ENCODE results near the gene ATP8B3. TPM values are rescaled to one million over a fixed set of nuclear protein-coding genes. Genes with fewer than 3 reads are reported as not detected.

The ATP8B3 gene
- total RNA-seq, 1 experiment from 2014 or later: 9.6 TPM

DNA sequence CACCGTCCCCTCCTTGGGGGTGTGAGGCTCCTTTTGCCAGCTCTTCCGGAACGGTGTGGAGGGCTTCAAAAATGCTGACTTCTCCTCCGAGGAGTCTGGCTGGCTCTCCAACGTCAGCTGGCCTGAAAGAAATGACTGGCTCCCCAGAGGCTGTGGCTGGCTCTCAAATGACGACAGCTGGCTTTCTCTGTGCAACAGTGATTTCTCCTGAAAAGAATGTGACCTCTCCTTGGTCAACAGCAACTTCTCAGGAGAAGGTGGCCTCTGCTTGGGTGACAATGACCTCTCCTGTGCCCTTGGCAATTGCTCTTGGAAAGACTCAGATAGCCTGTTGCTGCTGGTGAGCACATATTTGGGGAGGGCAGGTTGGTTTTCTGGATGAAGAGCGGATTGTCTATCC is 29.6 kb downstream of the ATP8B3 start:
- Histone ChIP-seq H2AFZ (ENCODE audit: low read length) (no peak overlapping the region), H3K56ac (ENCODE audit: insufficient read length, low read depth, low read length) (no peak overlapping the region), H3K23ac (ENCODE audit: insufficient read length, low read depth, low read length) (no peak overlapping the region), H3K14ac (ENCODE audit: insufficient read depth, low read length) (no peak overlapping the region), H3K9me3 (ENCODE audit: control insufficient read depth, low read depth, low read length) (no peaks in the 10 kb centered on the region), H3T11ph (ENCODE audit: low read length) (no peak overlapping the region), H2BK12ac (ENCODE audit: insufficient read length, low read depth, low read length) (no peak overlapping the region), H3K27me3 (ENCODE audit: insufficient read depth, low read length) (peaks cover 23% of the 10 kb centered on the region; the same call in 1 of the 2 replicates), H2BK5ac (ENCODE audit: insufficient read length, low read length) (no peak overlapping the region), H2BK120ac (ENCODE audit: low read depth, low read length, poor library complexity, severe bottlenecking) (no peak overlapping the region), H3K27ac (ENCODE audit: insufficient read length, low read depth, low read length) (no peak overlapping the region), H3K23me2 (ENCODE audit: insufficient read length, low read depth, low read length, poor library complexity, severe bottlenecking) (no peaks in the 10 kb centered on the region), H2AK5ac (ENCODE audit: insufficient read length, low read length) (no peak overlapping the region), H3K4me1 (ENCODE audit: insufficient read depth, low read length) (no peaks in the 10 kb centered on the region), H3K4ac (ENCODE audit: low read depth, low read length) (no peak overlapping the region), H4K91ac (ENCODE audit: insufficient read length, low read depth, low read length) (no peak overlapping the region), H4K8ac (replicated peaks; ENCODE audit: insufficient read length, low read depth, low read length) (no peak overlapping the region), H2BK20ac (ENCODE audit: low read depth, low read length, poor library complexity, severe bottlenecking) (no peak overlapping the region), H3K4me2 (ENCODE audit: insufficient read depth, insufficient read length, low read length) (no peak overlapping the region), H3K18ac (ENCODE audit: insufficient read length, low read depth, low read length) (no peak overlapping the region), H4K20me1 (ENCODE audit: control insufficient read depth, insufficient read depth, insufficient read length) (no peaks in the 10 kb centered on the region), H3K79me1 (ENCODE audit: insufficient read depth, low read depth, low read length, poor library complexity, severe bottlenecking) (no peaks in the 10 kb centered on the region), H3K9ac (ENCODE audit: extremely low read depth, insufficient read length, low read length) (no peak overlapping the region), H3K79me2 (ENCODE audit: insufficient read depth, low read length) (no peaks in the 10 kb centered on the region), H4K5ac (ENCODE audit: insufficient read length, low read depth, low read length) (no peak overlapping the region), H2BK15ac (ENCODE audit: low read depth, low read length) (no peak overlapping the region)
- H3K9me3 Mint-ChIP-seq: peaks cover 19 to 24% of the 10 kb centered on the region in 2 experiments
- WGBS (ENCODE audit: extremely low coverage, insufficient read length, low lambda C conversion rate): no CpG with 5 or more reads among the region's 7 CpGs
- TF ChIP-seq, protein P1, sequence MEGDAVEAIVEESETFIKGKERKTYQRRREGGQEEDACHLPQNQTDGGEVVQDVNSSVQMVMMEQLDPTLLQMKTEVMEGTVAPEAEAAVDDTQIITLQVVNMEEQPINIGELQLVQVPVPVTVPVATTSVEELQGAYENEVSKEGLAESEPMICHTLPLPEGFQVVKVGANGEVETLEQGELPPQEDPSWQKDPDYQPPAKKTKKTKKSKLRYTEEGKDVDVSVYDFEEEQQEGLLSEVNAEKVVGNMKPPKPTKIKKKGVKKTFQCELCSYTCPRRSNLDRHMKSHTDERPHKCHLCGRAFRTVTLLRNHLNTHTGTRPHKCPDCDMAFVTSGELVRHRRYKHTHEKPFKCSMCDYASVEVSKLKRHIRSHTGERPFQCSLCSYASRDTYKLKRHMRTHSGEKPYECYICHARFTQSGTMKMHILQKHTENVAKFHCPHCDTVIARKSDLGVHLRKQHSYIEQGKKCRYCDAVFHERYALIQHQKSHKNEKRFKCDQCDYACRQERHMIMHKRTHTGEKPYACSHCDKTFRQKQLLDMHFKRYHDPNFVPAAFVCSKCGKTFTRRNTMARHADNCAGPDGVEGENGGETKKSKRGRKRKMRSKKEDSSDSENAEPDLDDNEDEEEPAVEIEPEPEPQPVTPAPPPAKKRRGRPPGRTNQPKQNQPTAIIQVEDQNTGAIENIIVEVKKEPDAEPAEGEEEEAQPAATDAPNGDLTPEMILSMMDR (conservative IDR thresholded peaks at IDR 0.05): no peak
- no peak for DNase-seq
- peaks cover 7 to 14% of the 10 kb centered on the region in 2 experiments for H3K4me1 Mint-ChIP-seq
- peaks cover 0 to 4% (median 2%) of the 10 kb centered on the region in 3 experiments; a peak in 3 of 7 replicates for H3K36me3 Mint-ChIP-seq (ENCODE audit: insufficient read depth in 1 of 3, low read depth in 3 of 3)
- peaks cover 75% of the 10 kb centered on the region for H3K27me3 Mint-ChIP-seq (ENCODE audit: low read depth)
- no peak overlapping the region for H3K4me3 Mint-ChIP-seq
- no peak overlapping the region for H3K27ac Mint-ChIP-seq

Measured in H9 (cell line).